ENCODE data around the gene CYTH1. TPM values are rescaled to one million over a fixed set of nuclear protein-coding genes. Genes with fewer than 3 reads are reported as not detected.
"Not testable (repeated sequence)": the region's sequence is repeated elsewhere in the genome, so short reads cannot be mapped to it uniquely, and the experiment has no call there.

CYTH1 gene
- total RNA-seq, 1 experiment from 2014 or later: 40.3 TPM

- no peaks in the 10 kb centered on the region for H3K4me1 ChIP-seq (replicated peaks; ENCODE audit: insufficient read depth)
- H3K79me2 ChIP-seq (ENCODE audit: low read depth): no peaks in the 10 kb centered on the region
- no peak overlapping the region for H3K4me2 ChIP-seq
- intact Hi-C loops (cut with micrococcal nuclease; ENCODE audit: unreplicated experiment): no loop called here
- BruUV-seq (replicated peaks): no TSS peak
- H2AFZ ChIP-seq: no peak overlapping the region
- no peak for DNase-seq
- no peaks in the 10 kb centered on the region for H3K9me2 ChIP-seq (ENCODE audit: insufficient read depth)
- no peaks in the 10 kb centered on the region for H3K36me3 ChIP-seq (ENCODE audit: low read depth)
- no peak overlapping the region for H3K4me3 ChIP-seq
- H3K27ac ChIP-seq: no peak overlapping the region
- TF ChIP-seq CTCF (conservative IDR thresholded peaks at IDR 0.05): no peak
- TF ChIP-seq EZH2 (IDR thresholded peaks at IDR 0.05; ENCODE audit: low read depth): no peak
- no peaks in the 10 kb centered on the region for H3F3A ChIP-seq (ENCODE audit: insufficient read depth, low read depth)
- no peaks in the 10 kb centered on the region for H3K27me3 ChIP-seq (ENCODE audit: insufficient read depth, low read depth)
- no peaks in the 10 kb centered on the region for H4K20me1 ChIP-seq (ENCODE audit: insufficient read depth)
- CTCF ChIA-PET: no interaction called here
- POLR2A ChIA-PET (ENCODE audit: unreplicated experiment): no interaction called here
- H3K9me3 ChIP-seq (ENCODE audit: insufficient read depth, low read depth): no peaks in the 10 kb centered on the region
Observed at GRCh38 chr17:78672871-78673371, 109.2 kb downstream of the CYTH1 start.

- Histone ChIP-seq H3K27ac (no peak overlapping the region), H3K4me2 (no peak overlapping the region), H3K4me1 (replicated peaks; ENCODE audit: insufficient read depth) (no peaks in the 10 kb centered on the region), H3K4me3 (no peak overlapping the region), H4K20me1 (ENCODE audit: insufficient read depth) (no peaks in the 10 kb centered on the region), H3F3A (ENCODE audit: insufficient read depth, low read depth) (no peaks in the 10 kb centered on the region), H3K79me2 (ENCODE audit: low read depth) (no peaks in the 10 kb centered on the region), H3K36me3 (ENCODE audit: low read depth) (no peaks in the 10 kb centered on the region), H3K27me3 (ENCODE audit: insufficient read depth, low read depth) (no peaks in the 10 kb centered on the region), H2AFZ (no peak overlapping the region), H3K9me2 (ENCODE audit: insufficient read depth) (no peaks in the 10 kb centered on the region), H3K9me3 (ENCODE audit: insufficient read depth, low read depth) (no peaks in the 10 kb centered on the region)
- intact Hi-C loops (cut with micrococcal nuclease; ENCODE audit: unreplicated experiment): no loop called here
- no TSS peak for BruUV-seq (replicated peaks)
- ChIA-PET POLR2A (ENCODE audit: unreplicated experiment) (no interaction called here), CTCF (interaction anchor here (0.6 kb wide), 1 partner anchor 35 kb away, joined by 3 read pairs; no protein-coding TSS in a partner anchor)
- DNase-seq: no peak
- TF ChIP-seq CTCF (conservative IDR thresholded peaks at IDR 0.05) (no peak), EZH2 (IDR thresholded peaks at IDR 0.05; ENCODE audit: low read depth) (no peak)
Observed at GRCh38 chr17:78672005-78672404, 110.1 kb downstream of the CYTH1 start.

GRCh38 chr17:78671726-78672001, 110.4 kb downstream of the CYTH1 start:
- H3K4me1 ChIP-seq (replicated peaks; ENCODE audit: insufficient read depth); POLR2A ChIA-PET (ENCODE audit: unreplicated experiment); H3K79me2 ChIP-seq (ENCODE audit: low read depth); H4K20me1 ChIP-seq (ENCODE audit: insufficient read depth); CTCF ChIA-PET; H3K36me3 ChIP-seq (ENCODE audit: low read depth); H3F3A ChIP-seq (ENCODE audit: insufficient read depth, low read depth); H3K27ac ChIP-seq; H3K9me3 ChIP-seq (ENCODE audit: insufficient read depth, low read depth); H3K27me3 ChIP-seq (ENCODE audit: insufficient read depth, low read depth); H3K4me3 ChIP-seq; H2AFZ ChIP-seq; H3K4me2 ChIP-seq; H3K9me2 ChIP-seq (ENCODE audit: insufficient read depth); DNase-seq; BruUV-seq (replicated peaks); intact Hi-C loops (cut with micrococcal nuclease; ENCODE audit: unreplicated experiment): not testable (repeated sequence)
